HG02678 (cell line): ENCODE results near the gene LAS1L.
"Not testable (repeated sequence)": the region's sequence is repeated elsewhere in the genome, so short reads cannot be mapped to it uniquely, and the experiment has no call there.

Source experiments
- ATAC-seq: cut with Tn5 transposase; IDR thresholded peaks from one replicate; pipeline ENCODE4 v1.9.1; 2021; ENCODE audit warnings: mild to moderate bottlenecking, moderate library complexity; ENCODE audit not compliant: unreplicated experiment

LAS1L gene

DNA sequence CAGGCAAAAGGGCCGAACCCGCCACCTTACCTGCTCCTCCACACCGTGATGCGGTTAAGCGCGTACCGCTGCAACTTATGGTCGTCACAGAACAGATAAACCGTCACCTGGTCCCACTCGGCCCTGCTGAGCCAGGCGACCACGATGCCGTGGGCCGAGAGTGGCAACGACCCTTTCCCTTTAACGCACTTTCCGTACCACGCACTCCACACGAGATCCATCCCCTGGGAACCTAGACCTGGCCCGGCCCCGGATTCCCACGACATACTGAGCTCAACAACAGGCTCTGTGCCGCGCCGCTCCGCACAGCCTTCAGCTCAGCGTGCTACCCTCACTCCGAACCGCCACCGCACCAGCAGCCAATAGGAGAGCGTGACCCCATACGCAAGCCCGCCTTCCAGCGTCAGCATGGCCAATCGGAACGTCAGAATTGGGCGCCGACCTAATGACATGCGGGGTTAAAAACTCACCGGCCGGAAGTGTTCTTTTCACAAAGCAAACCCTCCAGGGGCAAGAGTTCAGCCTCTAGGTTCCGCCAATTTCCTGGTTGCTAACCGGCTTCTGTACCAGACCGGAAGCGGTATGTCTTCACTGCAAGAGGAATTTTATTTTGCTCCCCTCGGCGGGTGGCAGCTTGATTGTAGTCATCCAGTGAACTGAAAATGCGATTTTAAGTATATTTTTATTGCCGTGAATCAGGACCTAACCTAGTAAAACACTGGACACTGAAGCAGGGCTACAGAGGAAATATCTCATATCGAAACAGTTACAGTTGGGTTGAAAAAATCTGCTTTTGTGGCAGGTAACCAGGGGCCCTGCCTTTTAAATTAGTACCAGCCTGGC lies at the start of gene LAS1L:
TSS of gene LAS1L (minus strand) at position 338 of the 843 bp plus-strand sequence. CDS start at position 266, 72 bp downstream.
- ATAC-seq: peak; percentile 100

DNA sequence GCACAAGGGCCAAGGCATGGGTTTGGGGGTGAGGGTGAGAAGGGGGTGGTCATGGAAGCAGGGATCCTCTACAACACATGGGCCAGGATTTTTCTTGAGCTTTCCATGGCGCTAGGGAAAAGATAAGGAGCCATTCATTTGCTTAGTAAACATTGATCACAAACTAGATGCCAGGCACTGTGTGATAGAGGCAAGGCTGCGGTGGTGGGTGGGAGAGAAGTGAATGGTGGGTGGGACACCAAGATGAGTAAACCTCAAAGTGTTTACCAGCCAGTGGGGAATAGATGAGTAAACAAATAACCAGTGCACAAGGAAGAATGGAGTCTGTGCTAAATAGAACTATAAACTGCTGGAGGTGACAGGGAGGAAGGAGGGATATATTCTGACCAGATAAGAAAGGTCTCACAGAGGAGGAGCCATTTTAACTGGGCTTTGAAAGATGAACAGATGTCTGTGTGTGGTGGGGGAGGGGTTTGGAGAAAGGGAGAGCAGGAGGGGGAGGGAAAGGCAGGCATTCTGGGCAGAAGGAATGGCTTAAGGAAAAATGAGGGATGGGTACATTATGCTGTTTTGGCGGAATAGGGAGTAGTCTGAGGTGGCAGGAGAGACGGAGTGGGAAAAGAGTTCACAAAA lies 48.0 kb upstream of the LAS1L start:
- ATAC-seq: no peak

DNA sequence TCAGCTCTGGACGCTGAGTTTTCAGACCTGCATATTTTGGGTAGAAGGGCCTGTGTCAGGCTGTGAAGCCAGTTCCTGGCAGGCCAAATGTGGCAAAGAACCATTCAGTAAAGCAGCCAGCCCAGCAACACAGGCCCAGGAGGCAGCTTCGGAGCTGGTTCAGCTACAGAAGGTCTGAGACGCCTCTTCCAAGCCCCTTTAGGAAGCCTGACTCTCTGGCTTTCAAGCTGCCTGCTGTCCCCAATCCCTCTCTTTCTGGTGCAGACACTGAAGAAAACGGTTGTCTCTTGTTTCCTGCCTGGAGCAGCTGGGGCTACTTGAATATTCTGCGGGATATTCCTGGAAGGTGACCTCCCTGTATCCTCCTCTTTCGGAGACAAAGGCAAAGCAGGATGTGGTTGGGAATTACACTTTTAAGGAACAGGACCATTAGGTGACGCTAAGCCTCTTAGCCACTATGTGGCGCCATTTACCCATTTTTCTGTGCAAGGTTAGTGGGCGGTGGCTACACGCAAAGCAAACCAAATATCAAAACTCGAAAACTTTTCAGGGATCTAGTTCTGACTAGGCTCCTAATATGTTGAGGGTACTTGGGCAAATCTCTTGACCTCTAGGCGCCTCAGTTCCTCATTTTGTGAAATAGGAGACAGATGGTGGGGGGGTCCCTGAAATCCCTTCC lies 47.2 kb upstream of the LAS1L start:
- ATAC-seq: peak; percentile 78

DNA sequence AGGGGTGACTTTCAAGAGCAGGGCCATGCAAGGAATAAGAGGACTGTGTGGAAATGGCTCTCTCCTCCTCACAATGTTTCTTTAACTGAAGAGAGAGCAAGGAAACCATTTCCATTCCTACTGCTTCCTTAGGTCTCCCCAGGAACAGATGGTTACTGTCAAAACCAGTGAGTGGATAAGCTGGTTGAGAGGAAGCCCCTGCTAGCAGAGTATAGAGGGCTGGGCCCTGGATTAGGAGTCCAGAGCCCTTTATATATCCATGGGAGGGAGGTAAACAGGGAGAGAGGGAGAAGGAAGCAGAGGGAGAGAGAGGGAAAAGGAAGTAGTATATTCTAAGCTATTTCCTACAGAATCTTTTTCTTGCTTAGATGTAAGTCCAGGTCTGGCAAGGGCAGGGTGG lies 43.8 kb upstream of the LAS1L start:
- ATAC-seq: no peak

DNA sequence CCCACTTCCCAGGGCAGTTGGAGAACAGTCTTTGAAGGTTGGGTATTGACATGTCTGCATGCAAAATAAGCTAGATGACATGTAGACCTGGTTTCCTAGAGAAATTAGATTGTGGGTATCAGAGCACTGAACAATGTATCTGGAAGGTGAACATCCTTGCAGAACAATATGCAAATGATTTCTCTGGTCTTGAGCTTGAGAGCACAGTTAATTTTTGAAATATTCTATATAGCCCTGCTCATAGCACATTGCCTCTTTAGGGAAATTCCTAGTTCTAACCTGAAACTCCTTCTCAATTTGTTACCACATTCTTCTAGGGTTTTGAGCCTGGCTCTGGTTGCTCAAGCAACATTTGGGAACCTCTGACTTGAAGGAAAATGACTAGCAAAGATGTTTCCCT lies 41.6 kb upstream of the LAS1L start:
- no peak for ATAC-seq

DNA sequence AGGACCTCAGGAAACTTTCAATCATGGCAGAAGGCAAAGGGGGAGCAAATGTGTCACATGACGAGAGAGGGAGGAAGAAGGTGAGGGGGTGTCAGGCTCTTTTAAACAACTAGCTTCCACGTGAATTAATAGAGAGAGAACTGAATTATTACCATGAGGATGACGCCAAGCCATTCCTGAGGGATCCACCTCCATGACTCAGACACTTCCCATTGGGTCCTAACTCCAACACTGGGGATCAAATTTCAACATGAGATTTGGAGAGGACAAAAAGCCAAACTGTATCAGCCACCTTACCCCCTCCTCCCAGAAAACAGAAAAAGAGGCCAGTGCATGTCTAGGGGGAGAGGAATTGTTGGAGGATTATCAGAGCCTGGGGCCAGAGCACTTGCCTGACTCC lies 40.4 kb upstream of the LAS1L start:
- no peak for ATAC-seq

DNA sequence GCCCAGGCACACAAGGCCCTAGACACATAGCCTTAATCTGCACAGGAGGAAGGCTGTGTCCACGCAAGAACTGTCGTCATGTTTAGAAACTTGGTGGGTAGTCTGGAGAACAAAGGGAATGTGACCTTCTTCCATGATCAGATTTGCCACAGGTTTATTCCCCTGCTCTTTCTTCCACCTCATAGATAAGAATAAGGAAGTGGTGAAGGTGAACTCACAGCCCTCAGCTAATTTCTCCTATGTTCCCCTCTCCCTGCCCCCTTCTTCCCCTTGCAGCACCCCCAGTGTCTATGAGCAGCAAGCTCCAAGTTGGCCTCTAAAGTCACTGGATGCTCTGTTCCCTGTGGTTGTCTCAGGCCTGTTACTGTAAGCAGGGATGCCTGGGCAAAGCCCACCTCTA lies 39.8 kb upstream of the LAS1L start:
- ATAC-seq: no peak

DNA sequence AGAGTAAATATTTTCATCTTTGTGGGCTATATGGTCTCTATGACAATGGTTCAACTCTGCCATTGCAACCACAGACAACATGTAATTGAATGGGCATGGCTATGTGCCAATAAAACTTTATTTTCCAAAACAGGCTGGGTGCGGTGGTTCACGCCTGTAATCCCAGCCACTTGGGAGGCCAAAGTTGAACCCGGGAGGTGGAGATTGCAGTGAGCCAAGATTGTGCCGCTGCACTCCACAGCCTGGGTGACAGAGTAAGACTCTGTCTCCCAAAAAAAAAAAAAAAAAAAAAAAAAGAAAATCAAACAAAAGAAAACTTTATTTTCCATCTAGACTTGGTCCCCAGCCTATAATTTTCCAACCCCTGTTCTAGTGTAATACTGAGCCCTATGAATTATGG lies 38.4 kb upstream of the LAS1L start:
- no peak for ATAC-seq

DNA sequence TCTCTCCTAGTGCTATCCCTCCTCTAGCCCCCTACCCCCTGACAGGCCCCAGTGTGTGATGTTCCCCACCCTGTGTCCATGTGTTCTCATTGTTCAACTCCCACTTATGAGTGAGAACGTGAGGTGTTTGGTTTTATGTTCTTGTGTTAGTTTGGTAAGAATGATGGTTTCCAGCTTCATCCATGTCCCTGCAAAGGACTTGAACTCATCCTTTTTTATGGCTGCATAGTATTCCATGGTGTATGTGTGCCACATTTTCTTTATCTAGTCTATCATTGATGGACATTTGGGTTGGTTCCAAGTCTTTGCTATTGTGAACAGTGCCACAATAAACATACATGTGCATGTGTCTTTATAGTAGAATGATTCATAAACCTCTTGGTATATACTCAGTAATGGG lies 28.3 kb upstream of the LAS1L start:
- ATAC-seq: not testable (repeated sequence)

DNA sequence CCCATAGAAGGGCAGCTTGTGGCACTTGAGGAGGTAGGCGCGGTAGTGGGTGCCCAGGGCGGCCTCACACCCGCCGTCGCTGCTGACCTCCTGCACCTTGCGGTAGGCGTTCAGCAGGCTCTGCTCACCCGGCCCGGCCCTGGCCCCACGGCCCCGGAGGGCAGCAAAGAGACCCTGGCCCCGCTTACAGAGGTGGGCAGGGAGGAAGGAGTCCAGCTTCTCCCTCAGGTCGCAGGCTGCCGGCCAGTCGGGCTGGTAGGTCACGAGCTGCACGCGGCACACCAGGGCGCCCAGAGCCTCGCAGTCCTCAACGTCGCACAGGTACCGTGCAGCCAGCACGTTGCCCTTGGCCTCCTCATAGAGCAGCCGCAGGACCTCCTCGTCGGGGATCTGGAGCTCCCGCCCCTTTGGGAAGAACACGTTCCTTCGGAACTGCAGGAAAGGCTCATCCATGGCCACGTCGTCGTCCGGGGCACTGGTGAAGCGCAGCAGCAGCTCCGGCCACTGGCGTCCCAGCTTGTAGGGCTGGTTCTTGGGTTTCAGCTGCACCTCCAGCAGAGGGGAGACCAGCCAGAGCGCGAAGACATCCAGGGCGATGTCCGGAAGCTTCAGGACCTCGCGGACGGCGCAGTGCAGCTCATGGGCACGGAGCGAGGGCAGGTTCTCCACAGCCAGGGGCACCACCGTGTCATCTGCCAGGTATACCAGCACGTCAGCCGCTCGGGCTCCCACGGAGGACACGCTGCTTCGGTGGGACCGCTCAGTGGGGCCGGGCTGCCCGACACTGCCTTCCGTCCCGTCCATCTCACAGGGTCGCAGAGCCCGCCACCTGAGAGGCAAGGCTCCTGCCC lies 17.1 kb upstream of the LAS1L start:
- ATAC-seq: no peak

DNA sequence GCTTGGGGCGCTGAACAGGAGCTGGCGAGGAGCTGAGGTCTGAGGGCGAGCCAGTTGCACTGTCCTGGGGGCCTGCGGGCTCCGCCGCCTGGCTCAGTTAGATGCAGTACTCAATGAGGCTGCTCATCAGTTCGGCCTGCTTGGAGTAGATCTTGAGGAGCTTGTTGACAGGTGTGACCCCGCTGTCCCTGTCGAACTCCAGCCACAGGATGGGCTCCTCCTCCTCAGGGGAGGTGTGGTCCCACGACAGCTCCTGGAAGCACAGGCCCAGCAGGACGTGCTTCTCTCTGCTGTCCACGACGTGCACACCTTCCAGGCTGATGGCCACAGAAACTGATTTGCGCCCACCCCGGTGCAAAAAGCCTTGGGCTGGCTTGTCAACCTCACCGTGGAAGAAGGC lies 16.5 kb upstream of the LAS1L start:
- ATAC-seq: no peak

DNA sequence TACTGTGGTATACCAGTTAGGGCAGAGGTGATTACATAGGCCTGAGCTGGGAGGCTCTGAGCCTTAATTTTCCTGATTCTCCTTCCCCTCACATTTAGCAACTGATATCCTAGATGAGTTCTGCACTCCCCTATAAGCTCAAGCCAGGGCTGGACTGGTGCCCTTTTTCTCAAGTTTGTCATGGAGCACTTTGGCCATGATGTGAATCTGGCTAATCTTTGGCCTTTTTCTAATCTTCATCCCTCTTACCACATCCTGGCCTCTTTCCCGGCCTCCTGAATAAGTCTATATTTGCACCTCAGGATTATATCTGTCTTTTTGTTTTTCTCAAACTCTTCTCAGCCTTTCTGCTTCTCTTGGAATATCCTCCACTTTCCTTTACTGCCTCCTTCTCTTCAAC lies 10.9 kb upstream of the LAS1L start:
- ATAC-seq: no peak

DNA sequence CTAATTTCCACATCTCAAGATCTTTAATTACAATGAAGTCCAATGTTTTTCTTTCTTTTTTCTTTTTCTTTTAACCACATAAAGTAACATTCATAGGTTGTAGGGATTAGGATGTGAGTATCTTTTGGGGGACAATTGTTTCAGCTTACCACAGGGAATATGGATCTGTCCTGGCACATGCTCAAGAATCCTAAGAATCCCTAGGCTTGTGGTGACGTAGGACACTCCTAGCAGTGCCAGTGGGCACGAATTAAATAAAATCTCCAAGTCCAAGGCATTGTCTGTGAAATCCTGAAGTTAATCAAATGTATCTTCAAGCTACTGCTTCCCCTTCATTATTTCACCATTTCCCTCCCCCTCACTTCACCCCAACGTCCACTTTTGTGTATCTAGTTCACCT lies 2.6 kb upstream of the LAS1L start:
- no peak for ATAC-seq

DNA sequence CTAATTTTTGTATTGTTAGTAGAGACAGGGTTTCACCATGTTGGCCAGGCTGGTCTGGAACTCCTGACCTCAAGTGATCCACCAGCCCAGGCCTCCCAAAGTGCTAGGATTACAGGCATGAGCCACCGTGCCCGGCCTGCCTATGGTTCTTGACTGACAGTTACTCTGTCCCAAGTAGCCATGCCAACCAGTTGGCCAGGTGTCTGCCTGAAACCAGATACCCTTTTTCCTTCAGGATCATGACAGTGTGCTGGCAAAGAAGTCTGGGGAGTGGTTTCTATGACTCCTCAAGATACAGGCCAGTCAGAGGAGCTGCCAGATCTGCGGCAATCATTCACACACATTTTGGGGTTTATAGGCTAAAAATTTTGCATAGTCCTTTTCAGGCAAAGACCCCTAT lies 1.7 kb upstream of the LAS1L start:
- ATAC-seq: no peak

DNA sequence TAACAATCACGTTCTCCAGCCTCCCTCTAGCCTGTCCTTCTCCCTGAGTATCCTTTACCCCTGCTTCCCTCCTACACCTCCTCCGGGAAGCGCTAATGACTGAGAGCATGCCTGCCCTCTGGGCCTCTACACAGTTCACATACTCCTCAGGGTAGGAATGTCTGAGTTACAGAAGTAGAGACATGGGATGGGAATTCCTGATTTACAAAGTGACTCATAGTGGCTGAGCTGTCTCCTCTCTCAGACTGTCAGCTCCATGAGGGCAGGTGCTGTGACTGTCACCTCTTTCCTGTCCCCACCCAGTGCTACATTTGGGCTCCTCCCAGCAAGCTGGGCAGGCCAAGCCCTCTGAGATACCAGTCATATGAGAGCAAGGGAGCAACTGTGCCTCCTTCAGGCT lies 2.6 kb downstream of the LAS1L start:
- ATAC-seq: no peak

DNA sequence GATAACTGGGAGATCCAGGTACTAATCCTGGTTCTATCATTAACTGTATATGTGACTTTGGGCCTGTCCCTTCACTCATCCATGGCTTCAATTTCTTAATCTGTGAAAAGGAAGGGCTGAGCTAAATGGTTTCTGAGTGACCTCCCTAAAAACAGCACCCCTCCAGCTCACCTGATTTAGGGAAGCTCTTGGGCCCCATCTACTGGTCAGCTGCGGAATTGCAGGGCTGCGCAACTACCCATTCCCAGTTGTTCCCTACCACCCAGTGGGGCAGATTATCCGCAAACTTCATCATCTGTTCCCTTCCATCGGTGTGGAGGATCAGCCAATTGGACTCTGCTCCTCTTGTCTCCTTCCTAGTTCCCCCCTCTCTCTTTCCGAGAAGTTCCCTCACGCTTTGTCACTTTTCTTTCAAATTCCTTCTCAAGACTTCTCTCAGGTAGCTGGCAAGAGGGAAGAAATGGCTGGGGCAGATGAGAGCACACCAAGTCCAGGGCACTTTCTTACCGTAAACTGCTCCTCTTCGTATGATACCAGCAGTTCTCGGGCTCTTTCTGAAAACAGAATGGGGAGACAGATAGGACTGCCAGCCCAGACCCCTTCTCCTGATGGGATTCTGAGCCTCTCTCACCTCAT lies 5.8 kb downstream of the LAS1L start:
- ATAC-seq: peak; percentile 55

DNA sequence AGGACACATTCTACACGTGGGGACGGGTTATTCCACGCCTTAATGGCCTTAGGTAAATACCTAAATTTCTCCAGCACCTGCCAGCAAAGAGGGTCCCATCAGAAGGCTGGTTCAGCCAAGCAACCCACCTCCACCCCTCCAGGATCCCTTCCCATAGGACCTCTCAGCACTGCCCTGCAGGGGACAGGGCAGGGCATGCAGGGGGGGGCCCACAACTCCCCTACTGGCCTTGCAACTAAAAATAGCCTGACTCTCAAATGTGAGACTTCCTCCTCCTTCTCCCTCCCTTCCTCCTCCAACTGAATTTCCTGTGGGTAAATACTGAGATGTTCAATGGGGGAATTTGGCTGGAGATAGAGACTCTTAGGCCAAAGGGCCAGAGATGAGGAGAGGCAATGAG lies 6.3 kb downstream of the LAS1L start:
- no peak for ATAC-seq

DNA sequence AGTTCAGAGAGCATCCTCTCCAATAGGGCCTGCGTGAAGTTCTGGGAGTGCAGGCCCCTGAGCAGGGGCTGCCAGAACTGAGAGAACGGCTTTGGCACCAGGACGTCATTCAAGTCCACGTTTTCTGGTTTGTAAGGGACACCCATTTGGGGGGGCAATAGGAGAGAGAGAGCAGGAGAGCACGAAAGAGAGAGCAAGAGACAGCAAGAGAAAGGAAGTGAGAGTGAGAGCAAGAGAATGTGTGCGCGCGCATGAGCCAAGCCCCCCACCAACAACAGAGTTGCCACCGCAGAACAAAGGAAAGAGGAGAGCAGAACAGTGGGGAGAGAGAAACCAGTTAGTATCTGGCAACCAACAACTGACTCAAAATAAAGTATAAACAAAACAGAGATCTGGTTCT lies 10.4 kb downstream of the LAS1L start:
- no peak for ATAC-seq

DNA sequence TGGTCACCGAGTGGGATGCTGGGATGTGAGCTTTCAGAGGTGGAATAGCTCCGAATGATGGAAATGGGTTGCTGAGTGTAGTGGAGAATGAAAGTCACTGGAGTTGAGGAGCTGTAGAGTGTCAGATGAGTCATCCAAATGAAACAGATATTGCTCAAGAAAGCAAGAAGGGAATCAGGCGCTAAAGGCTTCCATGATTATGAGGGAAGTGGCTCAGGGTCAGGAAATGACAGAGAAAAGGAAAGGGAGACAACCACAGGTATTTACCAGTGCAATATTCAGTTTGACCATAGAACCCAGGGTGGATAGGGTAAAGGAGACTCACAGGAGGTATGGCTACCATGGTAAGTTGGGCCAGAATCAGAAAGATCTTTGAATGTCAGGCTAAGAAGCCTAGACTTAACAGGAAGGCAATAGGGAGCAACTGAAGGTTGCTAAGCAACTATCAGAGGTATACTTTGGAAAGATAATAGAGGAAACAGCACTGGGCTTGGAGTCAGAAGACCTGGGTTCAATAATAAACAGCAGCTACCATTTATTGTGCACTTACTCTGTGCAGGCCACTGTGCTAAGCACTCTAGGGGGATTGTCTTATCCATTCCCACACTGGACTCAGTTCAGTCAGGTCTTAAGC lies 11.7 kb downstream of the LAS1L start:
- ATAC-seq: no peak

DNA sequence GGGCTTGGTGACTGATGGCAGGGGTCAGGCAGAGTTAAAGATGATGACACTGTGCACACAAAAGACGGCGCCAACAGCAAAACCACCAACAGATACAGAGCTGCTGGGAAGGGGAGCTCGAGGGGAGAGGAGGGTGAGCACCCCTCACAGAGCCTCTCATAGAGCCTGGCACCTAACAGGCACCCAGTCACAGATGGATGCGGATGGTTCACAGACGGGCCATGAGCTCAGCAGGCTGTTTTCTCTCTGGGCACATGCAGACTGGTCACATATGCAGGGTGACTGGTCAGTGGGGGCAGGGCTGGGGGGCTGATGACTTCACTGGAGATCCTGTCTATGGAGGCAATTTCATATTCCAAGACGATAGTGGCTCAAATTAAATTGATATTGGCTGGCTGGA lies 15.1 kb downstream of the LAS1L start:
- ATAC-seq: not testable (repeated sequence)
